ENCODE measurements around the gene IQCK.

IQCK gene

DNA sequence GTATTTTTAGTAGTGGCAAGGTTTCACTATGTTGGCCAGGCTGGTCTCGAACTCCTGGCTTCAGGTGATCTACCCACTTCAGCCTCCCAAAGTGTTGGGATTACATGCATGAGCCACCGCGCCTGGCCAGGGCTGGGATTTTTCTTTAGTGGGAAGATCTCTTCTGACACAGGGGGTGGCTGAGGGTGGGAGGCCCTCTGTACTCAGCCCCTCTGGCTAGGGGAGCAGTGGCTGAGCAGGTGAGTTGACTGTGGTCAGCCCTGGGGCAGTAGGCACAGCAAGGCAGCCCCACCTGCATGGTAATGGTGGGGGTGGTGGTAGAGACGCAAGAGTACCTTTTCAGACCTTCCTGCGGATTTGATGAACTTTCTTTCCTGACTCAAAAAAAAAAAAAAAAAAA, 178.9 kb downstream of the IQCK start:
- H3K4me3 ChIP-seq (ENCODE audit: control insufficient read depth, low read depth, low read length): no peak overlapping the region
- DNase-seq (ENCODE audit: low read depth): no peak
- no peak for TF ChIP-seq CTCF (IDR thresholded peaks at IDR 0.05; ENCODE audit: control insufficient read depth, insufficient read depth, low read depth, low read length, missing control alignments)

GRCh38 chr16:19898166-19898565, 180.1 kb downstream of the IQCK start:
- H3K4me3 ChIP-seq (ENCODE audit: control insufficient read depth, low read depth, low read length): no peak overlapping the region
- DNase-seq (ENCODE audit: low read depth): no peak
- TF ChIP-seq CTCF (IDR thresholded peaks at IDR 0.05; ENCODE audit: control insufficient read depth, insufficient read depth, low read depth, low read length, missing control alignments): no peak

- H3K4me3 ChIP-seq (ENCODE audit: control insufficient read depth, low read depth, low read length): no peak overlapping the region
- DNase-seq (ENCODE audit: low read depth): peak; percentile 13
- peak; percentile 84 for TF ChIP-seq CTCF (IDR thresholded peaks at IDR 0.05; ENCODE audit: control insufficient read depth, insufficient read depth, low read depth, low read length, missing control alignments)
Observed at GRCh38 chr16:19898924-19899604, 181.0 kb downstream of the IQCK start.

- DNase-seq (ENCODE audit: low read depth): no peak
- no peak for TF ChIP-seq CTCF (IDR thresholded peaks at IDR 0.05; ENCODE audit: control insufficient read depth, insufficient read depth, low read depth, low read length, missing control alignments)
- no peak overlapping the region for H3K4me3 ChIP-seq (ENCODE audit: control insufficient read depth, low read depth, low read length)
Observed at GRCh38 chr16:19899605-19899955, 181.5 kb downstream of the IQCK start.

DNA sequence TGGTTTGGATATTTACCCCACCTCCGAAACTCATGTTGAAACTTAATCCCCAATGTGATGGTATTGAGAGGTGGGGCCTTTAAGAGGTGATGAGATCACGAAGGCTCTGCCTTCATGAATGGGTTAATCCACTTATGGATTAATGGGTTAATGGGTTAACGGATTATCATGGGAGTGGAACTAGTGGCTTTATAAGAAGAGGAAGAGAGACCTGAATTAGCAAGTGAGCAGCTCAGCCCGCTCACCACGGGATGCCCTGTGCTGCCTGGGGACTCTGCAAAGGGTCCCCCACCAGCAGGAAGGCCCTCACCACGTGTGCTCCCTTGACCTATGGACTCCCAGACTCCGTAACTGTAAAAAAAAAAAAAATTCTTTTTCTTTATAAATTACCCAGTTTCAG, 183.1 kb downstream of the IQCK start:
- no peak for TF ChIP-seq CTCF (IDR thresholded peaks at IDR 0.05; ENCODE audit: control insufficient read depth, insufficient read depth, low read depth, low read length, missing control alignments)
- H3K4me3 ChIP-seq (ENCODE audit: control insufficient read depth, low read depth, low read length): no peak overlapping the region

GRCh38 chr16:19907161-19907992, 189.3 kb downstream of the IQCK start:
- peak; percentile 10 for DNase-seq (ENCODE audit: low read depth)
- no peak overlapping the region for H3K4me3 ChIP-seq (ENCODE audit: control insufficient read depth, low read depth, low read length)
- TF ChIP-seq CTCF (IDR thresholded peaks at IDR 0.05; ENCODE audit: control insufficient read depth, insufficient read depth, low read depth, low read length, missing control alignments): peak; percentile 99

More for the DNA sequence above, 183.1 kb downstream of the IQCK start:
- no peak for DNase-seq (ENCODE audit: low read depth)

All from AG09309 (cell line).